Motor neuron (in vitro differentiated cells): ENCODE data around the gene MPDZ. TPM values are rescaled to one million over a fixed set of nuclear protein-coding genes. Genes with fewer than 3 reads are reported as not detected.

ENCODE experiments used
- ATAC-seq, 8 experiments: fragments of 200-7000 bp; cut with Tn5 transposase; replicated peaks in 6 of 8; 2 replicates each; pipeline ENCODE4 v1.8.0; 2021; ENCODE audit warnings: mild to moderate bottlenecking in 8 of 8, moderate library complexity in 8 of 8
- H3K27ac ChIP-seq, 2 donors: fragments of 250-450 bp; sonication (Bioruptor Pico); 2 replicates each; pipeline ENCODE4 v1.9.0; 2021; ENCODE audit warnings: antibody characterized with exemption in 2 of 2, mild to moderate bottlenecking in 2 of 2, moderate library complexity in 1 of 2
- H3K4me1 ChIP-seq, 2 donors: fragments of 250-450 bp; sonication (Bioruptor Pico); replicated peaks in 1 of 2; 2 replicates each; pipeline ENCODE4 v1.6.1; 2021; ENCODE audit warnings: antibody characterized with exemption in 2 of 2, mild to moderate bottlenecking in 2 of 2, moderate library complexity in 1 of 2
- H3K4me3 ChIP-seq, 5 donors: fragments of 250-450 bp; sonication (Bioruptor Pico); 2 replicates each; pipeline ENCODE4 v1.9.0; 2021; ENCODE audit warnings: antibody characterized with exemption in 5 of 5, mild to moderate bottlenecking in 5 of 5, moderate library complexity in 4 of 5
- WGBS, 10 experiments: fragments of 450-650 bp; shearing (Covaris generic); methylation state at CpG; one replicate each; pipeline ENCODE4 v1.0.0; 2022; 5-methylcytosine and 5-hydroxymethylcytosine counted together
- in situ Hi-C, 9 experiments: fragments of 400-800 bp; cut with MboI; loops; one replicate each; pipeline ENCODE4 v1.15.0; 2021; ENCODE audit warnings: low sequenced_read_pairs in 9 of 9, low pct_unique_long_range_greater_than_20kb in 2 of 9; ENCODE audit not compliant: unreplicated experiment in 9 of 9
- total RNA-seq, 8 experiments: library from RNA; unstranded; fragments of 300-600 nt; gene quantifications; 2 replicates each; pipeline versions ENCODE4 v1.2.3 to v1.2.4, GENCODE V29; 2022

Gene MPDZ
- total RNA-seq, 8 experiments from 2014 or later: 19.5 to 81.8 (median 27.1) TPM

DNA sequence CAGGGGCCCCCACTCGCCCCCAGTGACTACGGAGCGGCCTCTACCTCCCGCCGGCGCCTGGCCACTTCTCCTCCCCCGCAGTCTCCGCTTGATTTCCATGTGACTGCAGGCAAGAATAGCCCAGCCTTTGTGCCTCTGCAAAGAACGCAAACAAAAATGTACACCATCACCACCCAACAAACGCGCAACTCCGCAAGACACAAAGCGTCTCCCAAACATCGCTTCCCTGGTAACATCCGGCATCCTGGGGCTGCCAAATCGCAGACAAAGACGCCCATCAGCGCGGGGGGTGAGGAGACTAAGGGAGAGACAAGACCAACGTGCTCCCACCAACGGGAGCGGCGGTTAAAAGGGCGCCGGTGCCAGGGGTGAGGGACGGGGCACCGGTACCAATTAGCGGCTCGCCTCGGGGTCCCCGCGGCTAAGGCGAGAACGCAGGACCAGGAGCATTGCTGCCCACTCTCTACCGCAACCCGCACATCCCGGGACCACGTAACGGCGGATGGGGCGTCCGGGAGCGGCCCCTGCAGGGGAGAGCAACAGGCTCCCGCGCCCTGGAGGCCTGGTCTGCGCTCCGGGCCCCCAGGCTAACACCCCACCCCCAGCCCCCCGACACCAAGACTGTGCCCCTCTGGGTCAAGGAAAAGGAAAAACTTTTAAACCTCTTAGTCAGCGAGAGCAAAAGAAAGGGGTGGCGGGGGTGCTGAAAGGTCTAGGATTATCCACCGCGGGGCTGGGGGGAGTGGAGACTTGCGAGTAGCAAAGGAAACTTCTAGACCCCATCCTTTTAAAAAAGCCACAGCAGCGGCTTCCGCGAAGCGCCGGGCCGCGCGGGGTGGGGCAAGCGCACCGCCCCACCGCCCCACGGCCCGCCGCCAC is 885 bp downstream of the MPDZ start:
- Histone ChIP-seq H3K27ac (peak overlapping the region; percentile 57 to 78), H3K4me1 (peaks cover 0 to 11% of the 10 kb centered on the region in 2 donors), H3K4me3 (peak overlapping the region; percentile 46 to 86 (median 65))
- peak; percentile 39 to 73 (median 64) for ATAC-seq
- 0 to 2% (median 0%) methylated on average over 5 to 11 of the region's 67 CpGs; no CpG with 5 or more reads in 7 of the 10 experiments for WGBS, 10 experiments
- in situ Hi-C loops: no loop called here

DNA sequence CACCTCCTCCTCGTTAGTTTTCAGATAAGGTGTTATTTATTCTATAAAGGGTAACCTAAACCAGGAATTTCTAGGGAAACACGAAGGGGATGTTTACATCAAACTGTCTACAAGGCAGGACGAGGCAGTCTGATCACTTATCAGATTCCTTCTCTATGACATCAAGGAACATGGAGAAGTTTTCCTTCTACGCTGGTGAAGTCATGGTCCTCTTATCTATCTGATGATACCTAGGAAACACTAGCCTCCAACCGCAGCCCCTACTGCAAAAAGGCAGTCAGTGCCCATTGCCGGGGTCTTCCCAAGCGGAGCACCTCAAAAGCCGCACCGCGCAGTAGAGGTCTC is 1.5 kb downstream of the MPDZ start:
- peak overlapping the region; percentile 46 to 86 (median 65) for H3K4me3 ChIP-seq
- in situ Hi-C loops: no loop called here
- WGBS, 10 experiments: 17 to 80% (median 40%) methylated on average over 1 to 10 of the region's 10 CpGs; no CpG with 5 or more reads in 1 of the 10 experiments
- peak in 1 of 8 experiments; percentile 3 for ATAC-seq
- peaks cover 0 to 8% of the 10 kb centered on the region in 2 donors for H3K4me1 ChIP-seq
- peak overlapping the region; percentile 57 to 78 for H3K27ac ChIP-seq

DNA sequence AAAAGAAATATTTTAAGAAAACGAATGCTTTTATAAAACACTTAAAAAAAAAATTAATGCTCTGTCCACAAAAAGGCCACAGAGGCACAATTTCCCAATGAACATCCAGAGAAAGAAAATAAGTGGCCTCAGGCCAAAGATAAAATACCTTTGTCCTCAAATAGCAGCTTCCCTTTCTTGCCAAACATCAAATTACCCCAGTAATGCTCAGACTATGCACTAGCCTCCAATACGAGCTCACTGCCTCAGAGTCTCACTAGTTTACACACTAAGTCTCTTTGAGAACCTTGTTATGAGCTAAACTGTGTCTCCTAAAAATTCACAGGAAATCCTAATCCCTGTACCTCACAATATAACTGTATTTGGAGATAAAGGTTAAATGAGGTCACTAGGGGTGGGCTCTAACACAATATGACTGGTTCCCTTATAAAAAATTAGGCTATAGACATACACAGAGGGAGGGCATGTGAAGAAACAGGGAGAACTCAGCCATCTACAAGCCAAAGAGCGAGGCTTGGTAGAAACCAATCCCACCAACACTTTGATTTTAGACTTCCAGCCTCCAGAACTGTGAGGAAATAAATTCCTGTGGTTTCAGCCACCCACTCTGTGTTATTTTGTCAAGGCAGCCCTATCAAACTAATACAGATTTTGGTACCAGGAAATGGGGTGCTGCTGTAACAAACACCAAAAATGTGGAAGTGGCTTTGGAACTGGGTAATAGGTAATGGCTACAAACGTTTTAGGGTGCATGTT is 4.4 kb downstream of the MPDZ start:
- no peak overlapping the region for H3K27ac ChIP-seq
- no peak for ATAC-seq
- in situ Hi-C loops: no loop called here
- H3K4me3 ChIP-seq: no peak overlapping the region
- H3K4me1 ChIP-seq: peaks cover 0 to 6% of the 10 kb centered on the region in 2 donors
- WGBS, 10 experiments: 31 to 87% (median 71%) methylated on average over 1 to 4 of the region's 4 CpGs; no CpG with 5 or more reads in 1 of the 10 experiments

DNA sequence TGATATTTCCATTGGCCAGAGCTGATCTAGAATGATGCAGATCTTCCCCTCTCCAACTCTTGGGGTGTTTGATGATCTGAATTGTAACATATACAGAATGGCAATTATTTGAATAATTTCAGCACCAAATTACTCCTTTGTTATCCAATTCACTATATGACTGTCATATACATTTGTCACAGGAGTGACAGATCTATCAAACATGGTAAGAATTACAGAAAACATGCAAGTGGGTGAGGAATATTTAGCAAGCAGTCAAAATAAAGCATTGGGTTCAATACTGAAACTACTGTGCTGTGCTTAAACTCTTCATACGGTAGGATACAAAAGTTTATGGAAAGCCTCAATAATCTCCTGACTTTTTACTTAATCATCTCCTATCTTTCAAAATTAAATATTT is 8.8 kb downstream of the MPDZ start:
- Histone ChIP-seq H3K4me1 (no peaks in the 10 kb centered on the region), H3K4me3 (no peak overlapping the region), H3K27ac (no peak overlapping the region)
- no peak for ATAC-seq
- in situ Hi-C loops: no loop called here
- 44 to 100% (median 94%) methylated on average over 1 of the region's 1 CpG; no CpG with 5 or more reads in 1 of the 10 experiments for WGBS, 10 experiments

DNA sequence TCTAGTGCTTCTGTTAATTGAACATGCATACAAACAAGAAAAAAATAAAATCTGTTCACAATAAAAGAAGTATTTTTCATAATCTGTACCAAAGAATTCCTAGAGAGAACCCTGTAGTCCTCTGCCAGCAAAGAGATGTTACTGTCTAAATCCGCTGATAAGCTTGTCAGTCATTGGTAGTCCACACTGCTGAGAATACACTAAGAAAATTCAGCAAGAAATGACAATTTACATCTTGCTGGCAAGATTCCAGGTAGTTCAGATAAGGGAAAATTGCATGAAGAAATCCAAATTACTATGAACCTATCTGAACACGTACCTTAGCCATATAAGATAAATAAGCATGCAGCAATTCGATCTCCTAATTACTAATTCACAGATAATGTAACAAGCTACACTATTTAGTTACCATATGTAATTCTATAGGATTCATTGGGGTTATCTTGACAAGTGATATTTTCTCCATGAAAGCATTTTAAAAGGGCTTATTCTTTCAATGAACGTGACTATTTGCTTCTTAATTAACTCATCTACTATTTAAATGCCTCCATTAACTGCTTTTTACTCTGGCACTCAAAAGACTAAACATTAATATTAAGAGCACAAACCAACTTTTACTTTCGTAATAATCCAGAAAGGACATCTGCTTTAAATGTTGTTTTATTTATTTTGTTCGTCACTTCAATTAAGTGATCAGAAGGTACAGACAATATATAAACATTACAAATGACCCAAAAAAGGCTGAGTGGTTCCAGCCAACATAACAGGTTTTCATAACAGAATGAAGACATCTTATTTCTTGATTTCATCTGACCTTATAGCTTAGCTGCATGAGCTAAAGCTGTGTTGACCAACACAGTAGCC is 9.7 kb downstream of the MPDZ start:
- Histone ChIP-seq H3K27ac (no peak overlapping the region), H3K4me1 (no peaks in the 10 kb centered on the region), H3K4me3 (no peak overlapping the region)
- 60 to 100% (median 92%) methylated on average over 3 to 6 of the region's 6 CpGs for WGBS, 10 experiments
- in situ Hi-C loops: no loop called here
- ATAC-seq: no peak

DNA sequence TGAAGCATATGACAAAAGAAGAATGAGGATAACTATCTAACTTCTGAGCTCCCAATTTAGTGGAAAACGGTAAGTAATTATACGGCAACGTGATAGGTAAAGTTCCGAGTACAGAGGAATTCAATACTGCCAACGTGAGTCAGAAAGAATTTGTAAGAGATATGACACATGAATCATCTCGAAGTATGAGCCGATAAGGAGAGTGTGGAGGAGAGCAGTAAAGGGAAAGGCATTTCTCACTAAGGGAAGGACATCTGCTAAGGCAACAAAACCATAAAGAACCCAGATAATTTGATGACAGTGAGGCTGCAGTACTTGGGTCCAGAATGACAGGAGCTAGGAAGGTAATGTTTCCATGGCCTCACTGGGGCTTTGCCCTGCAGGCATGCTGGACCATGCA is 11.0 kb downstream of the MPDZ start:
- Histone ChIP-seq H3K4me1 (no peaks in the 10 kb centered on the region), H3K4me3 (no peak overlapping the region), H3K27ac (no peak overlapping the region)
- ATAC-seq: peak in 1 of 8 experiments; percentile 22
- 10 to 99% (median 91%) methylated on average over 2 to 7 of the region's 7 CpGs for WGBS, 10 experiments
- in situ Hi-C loops: no loop called here

DNA sequence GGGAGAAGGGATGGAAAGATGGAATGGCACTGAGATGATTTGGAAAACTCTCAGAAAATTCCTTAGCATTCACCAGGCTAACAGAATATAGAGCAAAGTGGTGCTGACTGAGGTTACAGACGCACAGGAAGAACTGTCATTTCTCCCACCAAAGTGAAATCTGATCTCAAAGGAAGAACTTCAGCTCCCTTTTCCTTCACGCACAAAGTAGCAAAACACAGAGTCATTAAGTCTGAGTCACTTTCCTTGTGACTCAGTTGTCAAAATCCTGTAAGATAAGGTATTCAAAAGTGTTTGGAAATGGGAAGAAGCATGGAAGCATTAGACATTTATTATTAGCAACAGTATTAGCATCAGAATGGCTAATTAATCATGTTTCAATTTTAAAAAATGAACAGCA is 11.7 kb downstream of the MPDZ start:
- in situ Hi-C loops: no loop called here
- no peaks in the 10 kb centered on the region for H3K4me1 ChIP-seq

DNA sequence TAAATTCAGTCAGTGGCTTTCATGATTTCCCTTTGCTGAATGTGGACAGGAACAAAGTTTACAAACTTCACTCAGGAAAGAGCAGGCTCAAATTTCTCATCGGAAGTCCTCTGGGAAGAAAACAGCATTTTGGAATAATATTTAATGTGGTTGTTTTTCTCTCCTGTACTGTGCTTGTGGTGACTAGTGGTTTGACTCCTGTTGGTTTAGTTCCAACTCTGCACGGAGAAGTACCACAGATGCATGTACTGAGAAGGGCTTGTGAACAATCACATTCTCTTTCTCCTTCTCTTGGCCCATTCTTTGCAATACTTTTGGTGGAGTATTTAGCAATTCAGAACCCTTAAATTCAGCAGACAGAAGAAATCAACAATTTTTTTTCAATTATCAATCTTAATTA is 13.3 kb downstream of the MPDZ start:
- Histone ChIP-seq H3K4me3 (no peak overlapping the region), H3K4me1 (no peaks in the 10 kb centered on the region), H3K27ac (no peak overlapping the region)
- in situ Hi-C loops: no loop called here
- 0 to 100% (median 82%) methylated on average over 1 to 2 of the region's 2 CpGs; no CpG with 5 or more reads in 1 of the 10 experiments for WGBS, 10 experiments
- ATAC-seq: peak in 2 of 8 experiments; percentile 23 to 52

More for the DNA sequence above, 11.7 kb downstream of the MPDZ start:
- no peak overlapping the region for H3K4me3 ChIP-seq
- 0 to 92% (median 78%) methylated on average over 1 to 2 of the region's 2 CpGs; no CpG with 5 or more reads in 1 of the 10 experiments for WGBS, 10 experiments
- peak in 2 of 8 experiments; percentile 68 to 94 for ATAC-seq
- no peak overlapping the region for H3K27ac ChIP-seq

DNA sequence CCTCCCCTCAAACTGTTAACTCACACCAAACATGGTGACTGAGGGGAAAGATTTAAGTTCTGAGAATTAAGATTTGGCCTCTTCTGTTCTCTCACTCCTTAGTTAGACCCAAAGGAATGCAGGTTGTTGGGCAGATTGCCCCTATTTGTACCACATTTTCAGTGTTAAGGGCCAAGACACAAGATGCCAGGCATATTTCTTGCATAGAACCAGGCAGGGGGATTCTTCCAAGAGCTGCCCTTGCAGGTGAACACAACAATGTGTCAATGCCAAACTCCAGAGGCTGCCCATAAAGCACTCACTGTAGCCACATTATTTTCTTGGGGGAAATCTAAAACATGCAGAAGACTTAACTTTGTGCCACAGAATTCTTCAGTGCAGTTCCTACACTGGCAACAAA is 14.7 kb downstream of the MPDZ start:
- no peak for ATAC-seq
- Histone ChIP-seq H3K4me1 (no peaks in the 10 kb centered on the region), H3K4me3 (no peak overlapping the region), H3K27ac (no peak overlapping the region)
- in situ Hi-C loops: no loop called here

DNA sequence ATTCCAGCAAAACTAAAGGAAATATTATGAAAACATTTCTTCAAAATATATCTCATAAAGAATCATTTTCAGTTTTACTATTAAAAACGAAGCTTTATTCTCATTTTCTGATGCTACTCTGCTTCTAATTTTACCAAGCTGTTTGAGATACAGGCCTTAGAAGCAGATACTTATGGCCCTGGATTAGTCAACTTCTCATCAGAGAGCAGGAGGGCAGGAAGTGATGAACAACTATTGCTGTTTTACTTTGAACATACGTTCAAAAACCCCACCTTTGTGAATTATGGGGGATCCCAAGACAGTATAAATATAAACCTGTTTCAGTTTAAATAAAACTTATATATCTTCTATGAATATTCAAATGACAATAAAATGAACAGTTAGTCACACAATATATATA is 16.0 kb downstream of the MPDZ start:
- no peak for ATAC-seq
- in situ Hi-C loops: no loop called here
- H3K27ac ChIP-seq: no peak overlapping the region
- H3K4me1 ChIP-seq: no peaks in the 10 kb centered on the region
- 17 to 100% (median 71%) methylated on average over 1 to 2 of the region's 2 CpGs; no CpG with 5 or more reads in 2 of the 10 experiments for WGBS, 10 experiments
- no peak overlapping the region for H3K4me3 ChIP-seq

DNA sequence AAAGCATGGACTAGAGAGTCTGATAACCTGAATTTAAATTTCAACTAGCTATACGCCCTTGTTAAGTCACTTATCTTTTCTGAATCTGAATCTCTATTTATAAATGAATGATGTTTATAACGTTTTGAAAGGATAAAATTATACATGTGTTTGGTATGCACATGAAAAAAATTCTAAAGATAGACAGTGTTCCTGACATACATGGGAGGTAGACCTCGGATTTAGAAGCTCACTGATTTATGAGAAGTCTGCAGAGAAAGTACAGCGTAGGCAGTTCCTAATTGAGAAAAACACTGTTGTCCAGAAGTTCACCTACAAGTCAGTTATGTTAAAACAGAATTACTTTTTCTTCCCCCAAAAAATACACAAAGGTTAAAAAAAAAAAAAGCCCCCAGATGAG is 26.6 kb downstream of the MPDZ start:
- in situ Hi-C loops: no loop called here
- Histone ChIP-seq H3K4me3 (no peak overlapping the region), H3K4me1 (no peaks in the 10 kb centered on the region), H3K27ac (no peak overlapping the region)
- peak in 1 of 8 experiments; percentile 42 for ATAC-seq
- 23 to 100% (median 78%) methylated on average over 1 to 4 of the region's 4 CpGs; no CpG with 5 or more reads in 1 of the 10 experiments for WGBS, 10 experiments

DNA sequence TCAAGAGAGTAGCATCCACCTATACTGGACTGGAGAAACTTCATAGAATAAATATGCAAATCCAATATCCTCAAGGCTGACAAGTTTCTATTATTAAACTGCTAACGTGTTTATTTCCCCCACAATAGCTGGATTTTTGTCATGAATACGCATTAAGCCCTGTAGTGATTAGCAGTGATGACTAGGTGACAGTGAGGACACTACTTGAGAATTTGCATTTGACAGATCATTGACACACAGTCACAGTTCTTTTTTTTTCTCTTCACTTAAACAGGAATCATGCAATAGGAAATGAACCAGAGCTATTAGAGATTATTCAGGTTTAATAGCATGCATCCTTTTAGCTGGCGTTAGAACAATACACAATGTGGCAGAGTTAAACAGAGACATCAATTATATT is 35.3 kb downstream of the MPDZ start:
- Histone ChIP-seq H3K27ac (no peak overlapping the region), H3K4me1 (peaks cover 0 to 10% of the 10 kb centered on the region in 2 donors), H3K4me3 (no peak overlapping the region)
- in situ Hi-C loops: no loop called here
- peak in 5 of 8 experiments; percentile 36 to 78 (median 48) for ATAC-seq
- 53 to 92% (median 69%) methylated on average over 1 to 3 of the region's 3 CpGs; no CpG with 5 or more reads in 1 of the 10 experiments for WGBS, 10 experiments
